Thymus (tissue), 11 donors: ENCODE results near the gene TXNRD2. TPM values are rescaled to one million over a fixed set of nuclear protein-coding genes. Genes with fewer than 3 reads are reported as not detected.

Experiments used
- DNase-seq, 9 donors: peaks; one replicate each; pipeline ENCODE4 v3.0.0-alpha.2; 2013; ENCODE audit warnings: low spot score in 9 of 9, low read depth in 6 of 9, missing footprints in 1 of 9
- H3K27ac ChIP-seq, 2 donors: one replicate each; pipeline ENCODE4 v1.5.1; 2013; ENCODE audit warnings: control low read depth in 1 of 2, low read depth in 1 of 2, low read length in 1 of 2, mild to moderate bottlenecking in 1 of 2, moderate library complexity in 1 of 2
- H3K27me3 ChIP-seq, 2 donors: one replicate each; pipeline ENCODE4 v1.5.1; 2013; ENCODE audit warnings: low read length in 1 of 2; ENCODE audit not compliant: control insufficient read depth in 2 of 2, insufficient read depth in 1 of 2
- H3K36me3 ChIP-seq, 2 donors: one replicate each; pipeline ENCODE4 v1.5.1; 2013; ENCODE audit warnings: low read length in 1 of 2, mild to moderate bottlenecking in 1 of 2, moderate library complexity in 1 of 2; ENCODE audit not compliant: control insufficient read depth in 2 of 2, insufficient read depth in 2 of 2
- H3K4me1 ChIP-seq, 2 donors: one replicate each; pipeline ENCODE4 v1.5.1; 2013; ENCODE audit warnings: low read length in 2 of 2; ENCODE audit not compliant: control insufficient read depth in 2 of 2, insufficient read depth in 2 of 2
- H3K4me3 ChIP-seq, 2 donors: one replicate each; pipeline ENCODE4 v1.5.1; 2013; ENCODE audit warnings: low read length in 2 of 2, control low read depth in 1 of 2, mild to moderate bottlenecking in 1 of 2
- H3K9me3 ChIP-seq, 2 donors: one replicate each; pipeline ENCODE4 v1.5.1; 2013; ENCODE audit warnings: low read length in 1 of 2, mild to moderate bottlenecking in 1 of 2; ENCODE audit not compliant: control insufficient read depth in 2 of 2, insufficient read depth in 1 of 2
- WGBS: extraction: QIAGEN DNeasy Blood & Tissue Kit; methylation state at CpG from one replicate; pipeline ENCODE4 v1.1.7; 2013; 5-methylcytosine and 5-hydroxymethylcytosine counted together
- polyA plus RNA-seq: library from polyadenylated mRNA; stranded (reverse); fragments of 200-250 nt; gene quantifications from one replicate; pipeline ENCODE4 v1.2.3, GENCODE V29; 2013
- total RNA-seq: library from RNA; stranded (reverse); fragments of 120-200 nt; gene quantifications from one replicate; pipeline ENCODE4 v1.2.4, GENCODE V29; 2013
- donor health status: healthy.

Gene TXNRD2
- total and polyA plus RNA-seq, 2 donors, result 10.1 to 24.2 TPM

DNA sequence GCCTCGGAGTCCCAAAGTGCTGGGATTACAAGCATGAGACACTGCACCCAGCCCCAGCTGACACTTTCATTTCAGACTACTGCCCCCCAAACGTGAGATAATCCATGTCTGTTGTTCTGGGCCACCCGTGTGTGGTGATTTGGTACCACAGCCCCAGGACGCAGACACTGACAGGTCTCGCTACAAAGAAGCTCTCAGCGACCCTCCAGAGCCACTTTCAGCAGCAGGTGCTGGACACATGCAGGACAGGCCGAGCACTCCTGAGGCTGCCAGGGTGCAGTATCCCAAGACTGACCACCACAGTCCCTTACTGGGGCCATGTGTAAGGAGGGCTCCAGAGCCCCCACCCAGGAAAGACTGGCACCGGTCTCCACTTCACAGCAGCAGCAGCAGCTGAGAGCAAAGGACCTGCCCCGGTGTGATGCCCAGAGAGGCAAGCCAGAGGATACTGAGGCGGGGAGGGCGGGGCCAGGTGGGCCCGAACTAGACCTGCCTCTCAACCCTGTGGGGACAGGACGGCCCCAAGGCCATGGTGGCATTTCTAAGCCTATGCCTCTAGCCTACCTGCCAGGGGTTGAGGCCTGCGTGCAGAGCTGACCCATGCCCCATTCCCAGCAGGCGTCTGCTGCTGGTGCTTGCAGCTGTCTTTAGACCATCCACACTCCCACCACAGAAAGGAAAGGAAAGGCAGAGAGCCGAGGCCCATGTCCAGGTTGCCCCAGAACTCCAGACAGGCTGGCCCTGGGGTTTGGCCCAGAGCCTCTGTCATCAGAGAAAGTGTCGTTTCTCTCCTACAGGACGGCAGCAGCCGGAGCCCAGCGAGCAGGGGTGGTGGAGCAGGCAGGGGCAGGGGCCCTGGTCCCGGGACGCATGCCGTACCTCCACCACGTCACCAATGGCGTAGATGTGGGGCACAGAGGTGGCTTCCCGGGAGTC is 58.9 kb downstream of the TXNRD2 start:
- Histone ChIP-seq H3K9me3 (peaks cover 0 to 5% of the 10 kb centered on the region in 2 donors), H3K4me1 (peaks cover 28 to 60% of the 10 kb centered on the region in 2 donors), H3K36me3 (no peaks in the 10 kb centered on the region), H3K4me3 (no peak overlapping the region), H3K27ac (no peak overlapping the region), H3K27me3 (no peaks in the 10 kb centered on the region)
- WGBS, result 95% methylated on average over 26 of the region's 26 CpGs
- no peak for DNase-seq

- Histone ChIP-seq H3K4me3 (no peak overlapping the region), H3K36me3 (no peaks in the 10 kb centered on the region), H3K4me1 (peaks cover 14 to 59% of the 10 kb centered on the region in 2 donors), H3K9me3 (peaks cover 0 to 9% of the 10 kb centered on the region in 2 donors), H3K27ac (no peak overlapping the region), H3K27me3 (no peaks in the 10 kb centered on the region)
- DNase-seq, result no peak
- WGBS, result 94% methylated on average over 27 of the region's 27 CpGs
Measured at GRCh38 chr22:19880786-19881569, 60.6 kb downstream of the TXNRD2 start.

GRCh38 chr22:19879992-19880785 is 61.4 kb downstream of the TXNRD2 start:
- DNase-seq, result no peak
- Histone ChIP-seq H3K4me1 (peaks cover 8 to 59% of the 10 kb centered on the region in 2 donors), H3K4me3 (no peak overlapping the region), H3K27ac (no peak overlapping the region), H3K27me3 (no peaks in the 10 kb centered on the region), H3K36me3 (no peaks in the 10 kb centered on the region), H3K9me3 (peaks cover 0 to 7% of the 10 kb centered on the region in 2 donors)
- 97% methylated on average over 34 of the region's 34 CpGs for WGBS

- Histone ChIP-seq H3K4me1 (peaks cover 8 to 59% of the 10 kb centered on the region in 2 donors), H3K36me3 (no peaks in the 10 kb centered on the region)
- no peak for DNase-seq
Measured at GRCh38 chr22:19879643-19879991, 62.0 kb downstream of the TXNRD2 start.

DNA sequence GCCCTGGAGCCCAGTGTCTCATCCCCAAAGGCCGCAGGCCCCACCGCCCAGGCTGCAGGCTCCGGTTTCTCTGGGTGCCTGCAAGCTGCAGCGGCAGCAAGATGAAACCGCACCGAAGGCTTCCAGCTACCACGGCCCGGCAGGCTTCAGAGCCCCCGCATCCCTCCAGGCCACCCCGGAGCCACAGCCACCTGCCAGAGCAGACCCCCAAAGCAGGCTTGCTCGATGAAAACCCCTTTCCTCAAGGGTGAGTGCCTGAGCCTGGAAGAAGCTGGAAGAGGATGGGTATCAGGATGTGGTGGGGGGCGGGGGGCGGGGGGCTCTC is 62.4 kb downstream of the TXNRD2 start:
- no peak overlapping the region for H3K4me3 ChIP-seq
- H3K4me1 ChIP-seq, result peaks cover 11 to 59% of the 10 kb centered on the region in 2 donors
- no peak overlapping the region for H3K27ac ChIP-seq
- no peaks in the 10 kb centered on the region for H3K27me3 ChIP-seq
- H3K36me3 ChIP-seq, result no peaks in the 10 kb centered on the region
- WGBS, result 97% methylated on average over 13 of the region's 13 CpGs
- H3K9me3 ChIP-seq, result peaks cover 0 to 5% of the 10 kb centered on the region in 2 donors
- no peak for DNase-seq

More at GRCh38 chr22:19879643-19879991, 62.0 kb downstream of the TXNRD2 start:
- Histone ChIP-seq H3K4me3 (no peak overlapping the region), H3K27me3 (no peaks in the 10 kb centered on the region), H3K27ac (no peak overlapping the region), H3K9me3 (peaks cover 0 to 5% of the 10 kb centered on the region in 2 donors)
- WGBS, result 99% methylated on average over 4 of the region's 4 CpGs

DNA sequence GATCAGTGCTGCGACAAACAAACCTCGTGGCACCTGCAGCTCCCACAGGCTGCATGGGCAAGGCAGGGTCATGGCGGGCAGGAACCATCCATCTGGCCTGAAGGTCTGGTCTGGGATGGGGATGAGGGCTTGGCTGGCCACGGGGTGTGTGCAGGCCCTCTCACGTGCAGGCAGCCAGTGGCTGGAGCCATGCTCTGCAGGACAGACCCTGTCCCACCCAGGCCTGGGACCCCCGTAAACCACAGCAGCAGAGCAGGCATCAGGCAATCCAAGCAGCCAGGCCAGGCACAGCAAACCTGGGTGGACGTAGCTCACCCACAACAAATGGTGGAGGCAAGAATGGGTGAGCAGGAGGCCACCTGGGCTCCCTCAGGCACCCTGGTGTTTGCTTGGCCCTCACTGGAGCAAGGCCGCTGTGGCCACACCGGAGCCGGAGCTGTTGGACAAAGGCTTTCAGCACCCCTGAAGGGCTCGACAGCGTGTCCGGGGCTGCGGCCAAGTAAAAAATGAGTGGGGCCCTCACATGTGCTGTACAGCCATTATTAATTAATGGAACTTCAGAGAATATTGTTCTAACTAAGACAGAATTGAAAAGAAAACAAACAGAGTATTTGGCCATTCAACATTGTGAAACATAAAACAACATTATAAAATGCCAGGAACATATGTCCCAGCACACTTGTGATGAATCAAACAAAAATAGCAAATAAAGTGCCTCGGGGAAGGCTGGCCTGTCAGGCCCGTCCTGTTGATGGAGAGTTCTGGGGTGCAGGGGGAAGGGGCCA is 63.0 kb downstream of the TXNRD2 start:
- Histone ChIP-seq H3K36me3 (no peaks in the 10 kb centered on the region), H3K9me3 (peaks cover 0 to 5% of the 10 kb centered on the region in 2 donors), H3K4me1 (peaks cover 17 to 61% of the 10 kb centered on the region in 2 donors), H3K27me3 (no peaks in the 10 kb centered on the region), H3K27ac (no peak overlapping the region), H3K4me3 (no peak overlapping the region)
- no peak for DNase-seq
- WGBS, result 97% methylated on average over 16 of the region's 16 CpGs

DNA sequence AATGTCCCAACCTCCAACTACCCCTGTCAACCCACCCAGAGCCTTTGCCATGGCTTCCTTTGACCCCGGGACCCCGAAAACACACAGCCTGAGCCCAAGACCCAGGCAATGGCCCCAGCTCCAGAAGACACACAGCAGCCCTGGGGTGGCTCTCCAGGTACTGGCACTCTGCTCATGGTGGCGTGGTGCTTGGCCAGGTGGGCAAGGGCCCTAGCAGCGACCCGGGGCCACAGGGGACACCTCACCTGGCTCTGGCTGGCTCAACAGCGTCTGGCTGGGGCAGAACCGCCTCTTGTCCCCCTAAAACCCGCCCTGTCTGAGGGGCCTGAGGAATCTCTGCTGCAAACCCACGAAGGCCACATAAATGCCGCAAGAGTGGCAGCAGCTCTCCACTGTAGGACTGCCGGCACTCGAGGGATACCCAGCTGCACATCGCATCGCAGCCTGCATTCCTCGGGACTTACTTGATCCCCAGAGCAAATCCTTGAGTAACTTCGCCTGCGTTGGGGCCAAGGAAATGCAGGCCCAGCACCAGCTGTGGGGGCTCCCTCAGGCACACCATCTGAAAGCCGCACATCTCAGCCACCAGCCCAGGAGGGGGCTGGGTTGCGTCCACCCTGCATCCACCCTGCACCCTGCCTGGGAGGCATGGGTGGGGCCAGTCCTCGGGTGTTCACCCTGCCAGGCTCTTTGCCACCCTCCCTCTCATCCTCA is 63.8 kb downstream of the TXNRD2 start:
- no peak for DNase-seq
- Histone ChIP-seq H3K4me3 (no peak overlapping the region), H3K4me1 (peaks cover 24 to 65% of the 10 kb centered on the region in 2 donors)

More for the DNA sequence above, 63.8 kb downstream of the TXNRD2 start:
- H3K36me3 ChIP-seq, result no peaks in the 10 kb centered on the region
- no peaks in the 10 kb centered on the region for H3K27me3 ChIP-seq
- peaks cover 0 to 5% of the 10 kb centered on the region in 2 donors for H3K9me3 ChIP-seq
- H3K27ac ChIP-seq, result no peak overlapping the region
- over 99% methylated on average over 20 of the region's 20 CpGs for WGBS
